Spinal cord (tissue), 10 donors: ENCODE measurements around the gene GPRIN1. TPM values are rescaled to one million over a fixed set of nuclear protein-coding genes. Genes with fewer than 3 reads are reported as not detected.
A peak's percentile ranks its signal among the peaks of the same experiment; 100 is the strongest.

Experiments used
- DNase-seq, 6 donors: peaks; one replicate each; pipeline versions ENCODE4 v3.0.0 to v3.0.0-alpha.2; 2013 to 2015; ENCODE audit warnings: low spot score in 6 of 6, low read depth in 4 of 6
- H3K27ac ChIP-seq: one replicate; pipeline ENCODE4 v1.5.1; 2013; ENCODE audit warnings: low read depth, low read length, control low read depth
- H3K27me3 ChIP-seq: one replicate; pipeline ENCODE4 v1.6.1; 2013; ENCODE audit warnings: low read length; ENCODE audit not compliant: control insufficient read depth, insufficient read depth
- H3K36me3 ChIP-seq: one replicate; pipeline ENCODE4 v1.6.1; 2013; ENCODE audit warnings: low read length; ENCODE audit not compliant: control insufficient read depth, insufficient read depth
- H3K4me1 ChIP-seq: one replicate; pipeline ENCODE4 v1.6.1; 2013; ENCODE audit warnings: low read length; ENCODE audit not compliant: control insufficient read depth, insufficient read depth
- H3K4me3 ChIP-seq: one replicate; pipeline ENCODE4 v1.5.1; 2013; ENCODE audit warnings: low read depth, low read length, control low read depth
- H3K9me3 ChIP-seq: one replicate; pipeline ENCODE4 v1.6.1; 2013; ENCODE audit warnings: low read length; ENCODE audit not compliant: control insufficient read depth, insufficient read depth
- WGBS: methylation state at CpG from one replicate; pipeline ENCODE4 v1.1.5; 2013; ENCODE audit warnings: missing lambda C conversion rate; ENCODE audit not compliant: insufficient coverage; 5-methylcytosine and 5-hydroxymethylcytosine counted together
- polyA plus RNA-seq, 2 donors: library from polyadenylated mRNA; unstranded; fragments of 120-200 nt; gene quantifications; one replicate each; pipeline ENCODE4 v1.2.1, GENCODE V29; 2013; ENCODE audit not compliant: insufficient read length in 2 of 2
- total RNA-seq, 2 donors: library from RNA; depleted of rRNA in 1 of 2; stranded (reverse); fragments of 120-200 nt in 1 of 2; fragments of >200 nt in 1 of 2; gene quantifications; one replicate each; pipeline versions ENCODE4 v1.2.3 to v1.2.4, GENCODE V29; 2013 to 2014
- donor health status: healthy.

GPRIN1 gene
- total and polyA plus RNA-seq, 4 donors = 14.7 to 62.4 (median 42.9) TPM

GRCh38 chr5:176632745-176633144 is 22.8 kb upstream of the GPRIN1 start:
- DNase-seq = peak in 1 of 6 donors; percentile 55
- H3K4me3 ChIP-seq = no peak overlapping the region
- H3K4me1 ChIP-seq = peaks cover 18% of the 10 kb centered on the region
- peaks cover 60% of the 10 kb centered on the region for H3K27me3 ChIP-seq
- WGBS = 78% methylated on average over 2 of the region's 2 CpGs
- no peaks in the 10 kb centered on the region for H3K9me3 ChIP-seq
- H3K36me3 ChIP-seq = no peaks in the 10 kb centered on the region
- no peak overlapping the region for H3K27ac ChIP-seq

GRCh38 chr5:176631383-176632200 is 21.6 kb upstream of the GPRIN1 start:
- Histone ChIP-seq H3K27ac (no peak overlapping the region), H3K4me3 (peak overlapping the region; percentile 44), H3K4me1 (peaks cover 18% of the 10 kb centered on the region), H3K27me3 (peaks cover 66% of the 10 kb centered on the region), H3K36me3 (no peaks in the 10 kb centered on the region), H3K9me3 (no peaks in the 10 kb centered on the region)
- 72% methylated on average over 4 of the region's 7 CpGs for WGBS
- DNase-seq = peak in 2 of 6 donors; percentile 52 to 90

- Histone ChIP-seq H3K4me3 (peak overlapping the region; percentile 44), H3K27me3 (peaks cover 68% of the 10 kb centered on the region), H3K36me3 (peaks cover 7% of the 10 kb centered on the region), H3K4me1 (peaks cover 18% of the 10 kb centered on the region), H3K9me3 (no peaks in the 10 kb centered on the region), H3K27ac (no peak overlapping the region)
- 7% methylated on average over 17 of the region's 20 CpGs for WGBS
- DNase-seq = no peak
Observed at GRCh38 chr5:176630681-176631222, 20.8 kb upstream of the GPRIN1 start.

- DNase-seq = peak in 2 of 6 donors; percentile 80 to 85
- no peaks in the 10 kb centered on the region for H3K9me3 ChIP-seq
- H3K4me3 ChIP-seq = peak within 1 kb of the TSS; percentile 44
- peaks cover 7% of the 10 kb centered on the region for H3K36me3 ChIP-seq
- under 1% methylated on average over 93 of the region's 94 CpGs for WGBS
- no peak within 1 kb of the TSS for H3K27ac ChIP-seq
- H3K4me1 ChIP-seq = peaks cover 18% of the 10 kb centered on the region
- H3K27me3 ChIP-seq = peaks cover 69% of the 10 kb centered on the region
Observed at GRCh38 chr5:176629853-176630680, 20.1 kb upstream of the GPRIN1 start, which contains the start of the genes EIF4E1B and SNCB. Gene EIF4E1B (plus strand): TSS chr5:176630675. CDS start chr5:176642788, 12,113 bp downstream. Gene SNCB (minus strand): TSS chr5:176630534. CDS start chr5:176629654, 880 bp downstream.

GRCh38 chr5:176629317-176629852 is 19.4 kb upstream of the GPRIN1 start:
- Histone ChIP-seq H3K27ac (no peak overlapping the region), H3K4me1 (peaks cover 18% of the 10 kb centered on the region), H3K9me3 (no peaks in the 10 kb centered on the region), H3K36me3 (peaks cover 7% of the 10 kb centered on the region), H3K4me3 (peak overlapping the region; percentile 30), H3K27me3 (peaks cover 68% of the 10 kb centered on the region)
- 5% methylated on average over 34 of the region's 34 CpGs for WGBS
- no peak for DNase-seq

GRCh38 chr5:176628406-176629228 is 18.7 kb upstream of the GPRIN1 start:
- peaks cover 11% of the 10 kb centered on the region for H3K36me3 ChIP-seq
- peaks cover 61% of the 10 kb centered on the region for H3K27me3 ChIP-seq
- peaks cover 18% of the 10 kb centered on the region for H3K4me1 ChIP-seq
- H3K9me3 ChIP-seq = no peaks in the 10 kb centered on the region
- DNase-seq = no peak
- no peak overlapping the region for H3K27ac ChIP-seq
- WGBS = 54% methylated on average over 12 of the region's 13 CpGs
- H3K4me3 ChIP-seq = no peak overlapping the region

GRCh38 chr5:176627582-176627981 is 17.6 kb upstream of the GPRIN1 start:
- H3K9me3 ChIP-seq = no peaks in the 10 kb centered on the region
- H3K4me3 ChIP-seq = no peak overlapping the region
- peaks cover 52% of the 10 kb centered on the region for H3K27me3 ChIP-seq
- peaks cover 18% of the 10 kb centered on the region for H3K4me1 ChIP-seq
- WGBS = 83% methylated on average over 2 of the region's 5 CpGs
- peaks cover 11% of the 10 kb centered on the region for H3K36me3 ChIP-seq
- DNase-seq = no peak
- H3K27ac ChIP-seq = no peak overlapping the region

- Histone ChIP-seq H3K9me3 (no peaks in the 10 kb centered on the region), H3K36me3 (peaks cover 12% of the 10 kb centered on the region), H3K27me3 (peaks cover 49% of the 10 kb centered on the region), H3K27ac (no peak overlapping the region), H3K4me3 (no peak overlapping the region), H3K4me1 (peaks cover 19% of the 10 kb centered on the region)
- no peak for DNase-seq
- WGBS = 31% methylated on average over 3 of the region's 7 CpGs
Observed at GRCh38 chr5:176626876-176627236, 16.9 kb upstream of the GPRIN1 start.
